Neural progenitor cell (in vitro differentiated cells): ENCODE data around the gene CEP170B.

ENCODE experiments used
- CTCF ChIP-seq: fragments of 200-600 bp; sonication (generic); IDR thresholded peaks from 2 replicates; pipeline ENCODE4 v1.5.1; 2017; ENCODE audit warnings: antibody characterized with exemption, mild to moderate bottlenecking
- EZH2 ChIP-seq: fragments of 200-600 bp; sonication (generic); IDR thresholded peaks from 2 replicates; pipeline ENCODE4 v1.6.1; 2017; ENCODE audit warnings: antibody characterized with exemption, mild to moderate bottlenecking, moderate library complexity

DNA sequence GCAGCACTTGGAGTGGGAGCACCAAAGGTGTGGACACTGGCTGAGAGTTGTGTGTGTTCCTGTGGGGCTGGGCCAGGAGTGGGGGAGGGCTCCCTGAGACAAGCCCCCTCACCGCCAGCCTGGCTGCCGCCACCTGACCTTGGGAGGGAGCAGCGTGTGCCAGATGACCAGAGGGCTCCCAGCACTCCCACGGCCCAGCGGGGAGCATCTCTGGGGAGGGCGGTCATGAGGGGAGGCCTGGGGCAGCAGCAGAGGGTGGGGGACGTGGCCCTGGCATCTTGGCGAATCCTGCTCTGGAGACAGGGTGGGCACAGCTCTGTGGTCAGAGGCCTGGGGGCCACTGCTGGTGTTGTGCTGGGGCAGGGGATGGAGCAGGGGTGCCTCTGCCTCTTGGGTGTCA, 10.7 kb downstream of the CEP170B start:
- TF ChIP-seq EZH2 = no peak
- no peak for TF ChIP-seq CTCF
